Measurements from ENCODE around the gene MBD3.
A peak's percentile ranks its signal among the peaks of the same experiment; 100 is the strongest.

Gene MBD3

GRCh38 chr19:1592024-1592754 lies 476 bp downstream of the MBD3 start:
- DNase-seq = peak; percentile 67

DNA sequence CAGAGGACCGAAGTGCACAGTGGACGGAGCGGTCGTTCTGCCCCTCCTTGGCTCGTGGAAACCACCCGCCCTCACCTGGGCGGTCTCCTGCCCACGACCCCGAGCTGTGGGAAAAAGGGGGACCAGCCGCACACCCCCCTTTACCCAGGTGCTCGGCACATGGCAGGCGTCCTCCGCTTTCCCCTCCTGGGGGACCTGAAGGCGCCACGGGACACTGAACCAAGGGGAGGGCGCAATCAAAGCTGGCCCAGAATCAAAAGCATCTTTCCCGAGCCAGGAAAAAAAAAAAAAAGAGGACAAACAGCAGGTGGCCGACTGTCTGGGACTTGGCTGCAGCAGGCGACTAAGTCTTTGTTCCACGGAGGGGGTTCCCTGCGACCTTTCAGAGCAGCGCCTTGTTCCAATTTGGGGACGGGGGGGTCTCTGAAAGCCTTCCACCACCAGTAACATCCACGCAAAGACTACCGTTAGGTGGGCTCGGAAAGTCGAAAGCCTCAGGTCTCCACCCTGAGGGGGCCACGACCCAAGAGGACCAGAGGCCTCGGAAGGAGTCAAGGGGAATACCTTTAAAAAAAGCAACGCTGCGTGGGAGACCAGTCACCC lies 1.1 kb downstream of the MBD3 start:
- no peak for DNase-seq

DNA sequence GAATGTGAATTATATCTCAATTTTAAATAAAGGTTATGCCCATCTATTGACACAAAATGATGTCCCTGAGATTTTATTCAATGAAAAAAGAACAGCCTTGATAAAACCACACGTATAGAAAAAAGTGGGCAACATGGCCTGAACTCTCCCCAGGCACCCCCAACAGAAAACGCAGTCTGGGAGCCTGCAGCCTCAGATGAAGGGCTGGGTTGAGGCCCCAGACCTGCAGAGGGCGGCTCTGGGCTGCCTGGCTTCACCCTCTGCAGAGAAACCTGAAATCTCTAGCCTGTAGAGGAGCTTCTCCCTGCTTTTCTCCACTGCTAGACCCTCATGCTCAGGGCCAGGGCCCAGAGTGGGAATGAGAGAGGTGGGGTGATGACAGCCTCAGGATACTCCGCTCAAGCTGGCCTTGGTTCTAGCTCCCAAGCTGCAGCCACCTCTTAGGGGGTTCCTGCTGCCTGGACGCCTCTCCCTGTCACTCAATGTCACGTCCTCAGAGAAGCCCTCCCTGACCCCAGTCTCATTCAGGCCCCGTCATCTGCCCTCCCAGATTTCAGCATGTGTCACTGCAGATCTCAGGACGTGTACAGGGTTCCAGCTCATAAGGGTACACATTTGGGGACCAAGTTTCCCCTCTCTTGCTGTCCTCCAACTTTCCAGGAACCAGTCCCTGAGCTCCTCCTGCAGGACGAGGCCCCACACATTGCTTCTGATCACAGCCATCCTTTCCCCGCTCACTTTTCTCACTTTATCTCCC lies 1.8 kb downstream of the MBD3 start:
- no peak for DNase-seq

DNA sequence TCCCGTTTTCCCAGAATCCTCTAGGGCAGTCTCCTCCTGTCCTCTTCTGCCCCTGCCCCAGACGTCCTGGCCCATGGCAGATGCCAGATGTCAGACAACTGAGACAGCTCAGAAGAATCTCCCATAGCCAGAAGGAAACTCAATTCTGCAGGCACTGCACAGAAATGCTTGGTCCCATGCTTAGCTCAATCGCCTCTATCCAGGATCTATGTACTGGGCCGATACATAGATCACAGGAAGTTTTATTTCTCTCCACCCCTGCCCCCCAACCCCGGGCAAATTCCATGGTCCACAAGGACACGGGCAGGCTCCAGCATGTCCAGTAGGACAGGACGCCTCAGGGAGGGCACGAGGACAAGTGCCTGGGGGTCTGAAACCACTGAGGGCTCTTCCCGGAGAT lies 4.8 kb downstream of the MBD3 start:
- no peak for DNase-seq

DNA sequence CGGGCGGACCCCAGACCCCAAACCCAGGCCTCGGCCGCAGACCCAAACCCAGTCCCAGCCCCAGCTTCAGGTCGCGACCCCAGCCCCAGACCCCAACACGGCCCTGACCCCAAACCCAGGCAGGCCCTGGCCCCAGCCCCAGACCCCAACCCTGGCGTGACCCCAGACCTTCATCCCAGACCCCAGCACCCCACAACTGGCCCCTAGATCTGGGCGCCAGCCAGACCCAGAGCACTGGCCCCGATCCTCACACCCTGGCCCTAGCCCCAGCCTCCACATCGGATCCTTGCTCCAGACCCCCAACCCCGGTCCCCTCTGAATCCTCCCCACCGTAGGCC lies 7.5 kb downstream of the MBD3 start:
- no peak for DNase-seq

DNA sequence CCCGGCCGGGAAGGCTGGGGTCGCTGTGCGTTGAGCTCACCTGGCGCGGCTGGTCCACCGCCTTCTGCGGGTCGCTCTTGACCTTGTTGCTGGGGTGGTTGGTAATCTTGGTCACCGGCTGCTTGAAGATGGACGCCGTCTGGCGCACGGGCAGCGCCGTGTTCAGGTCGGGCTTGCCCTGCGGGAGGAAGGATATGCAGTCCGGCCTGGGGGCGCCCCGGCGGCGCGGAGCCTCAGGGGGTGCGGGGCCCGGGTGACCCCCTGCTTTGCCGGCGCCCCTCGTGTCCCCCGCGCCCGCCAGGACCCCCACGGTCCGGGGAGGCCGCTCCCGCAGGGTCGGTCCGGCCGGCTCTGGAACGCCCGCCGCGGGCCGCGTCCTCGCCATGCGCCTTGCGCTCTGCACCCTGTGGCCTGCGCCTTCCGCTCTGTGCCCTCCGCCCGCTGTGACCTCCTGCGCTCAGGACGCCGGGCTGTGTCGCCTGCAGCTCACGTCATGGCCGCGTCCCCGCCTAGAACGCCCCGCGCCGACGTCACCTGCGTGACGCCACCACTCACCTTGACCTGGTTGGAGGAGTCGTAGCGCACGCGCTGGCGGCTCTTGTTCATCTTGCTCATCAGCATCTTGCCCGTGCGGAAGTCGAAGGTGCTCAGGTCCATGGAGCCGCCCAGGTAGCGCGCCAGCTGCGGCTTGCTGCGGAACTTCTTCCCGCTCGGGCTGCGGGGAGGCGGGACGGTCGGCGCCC lies 8.0 kb downstream of the MBD3 start:
- DNase-seq = no peak

DNA sequence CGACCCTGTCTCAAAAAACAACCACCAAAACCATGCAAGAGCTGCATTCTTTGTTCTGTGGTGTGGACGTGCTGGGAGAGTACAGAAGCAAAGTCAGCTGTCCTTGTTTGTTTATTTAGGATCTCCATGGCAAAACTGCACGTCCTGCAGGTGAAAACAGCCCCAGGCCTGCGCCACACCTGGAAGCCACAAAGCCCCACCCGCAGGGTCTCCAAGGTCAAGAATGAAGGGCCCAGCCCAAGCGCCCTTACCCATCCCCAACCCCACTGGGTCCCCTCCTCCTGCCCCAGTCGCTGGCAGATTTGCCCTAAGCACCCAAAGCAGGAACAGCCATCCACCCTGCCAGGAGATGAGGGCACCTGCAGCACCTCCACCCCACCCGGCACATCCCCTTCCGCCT lies 10.5 kb downstream of the MBD3 start:
- DNase-seq = no peak

DNA sequence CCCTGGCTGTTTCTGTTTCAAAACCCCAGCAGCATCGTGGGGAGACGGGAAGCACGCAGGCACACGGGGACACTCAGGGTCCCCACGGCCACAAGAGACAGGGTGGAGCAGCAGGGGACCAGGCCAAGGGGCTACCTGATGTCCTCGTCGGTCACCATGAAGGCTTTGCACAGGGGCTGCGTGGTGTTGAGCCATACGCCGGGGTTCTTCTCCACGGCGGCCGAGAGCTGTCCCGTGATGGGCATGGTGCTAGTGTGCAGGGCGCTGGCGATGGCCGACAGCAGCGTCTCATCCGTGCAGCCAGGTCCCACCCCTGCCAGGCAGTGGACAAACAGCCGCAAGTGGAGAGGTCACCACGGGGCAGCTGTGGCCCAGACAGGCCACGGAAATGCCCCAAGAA lies 11.7 kb downstream of the MBD3 start:
- DNase-seq = no peak

GRCh38 chr19:1580382-1580781 lies 12.3 kb downstream of the MBD3 start:
- no peak for DNase-seq

GRCh38 chr19:1579222-1579621 lies 13.4 kb downstream of the MBD3 start:
- no peak for DNase-seq

DNA sequence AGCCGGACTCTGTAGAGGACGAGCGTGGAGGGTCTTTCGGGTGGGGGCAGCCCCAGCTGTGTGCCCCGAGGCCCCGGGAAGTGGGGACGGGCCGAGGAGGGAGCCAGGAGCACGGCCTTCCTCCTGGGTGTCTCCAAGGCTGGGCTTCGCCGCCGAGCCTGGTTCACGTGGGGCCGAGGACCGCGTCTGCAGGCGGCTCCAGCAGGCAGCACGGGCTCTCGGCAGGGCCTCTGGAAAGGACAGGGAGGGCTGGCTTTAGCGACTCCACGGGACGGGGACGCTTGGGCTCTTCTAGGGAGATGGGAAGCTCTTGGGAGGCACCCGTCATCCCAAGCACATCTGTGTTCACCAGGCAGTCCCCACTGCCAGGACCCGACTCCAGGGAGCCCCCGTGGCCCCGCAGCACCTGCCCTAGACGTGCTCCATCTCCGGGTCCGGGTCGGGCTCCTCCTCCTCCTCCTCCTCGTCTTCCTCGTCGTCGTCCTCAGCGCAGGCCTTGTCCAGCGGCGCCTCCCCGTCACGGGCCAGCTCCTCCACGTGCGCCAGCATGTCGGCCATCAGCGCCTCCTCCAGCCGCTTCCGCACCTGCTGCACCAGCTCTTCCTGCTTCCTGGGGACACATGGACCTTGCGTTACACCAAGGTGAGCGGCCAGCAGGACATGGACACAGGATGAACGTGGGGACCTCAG lies 14.6 kb downstream of the MBD3 start:
- DNase-seq = no peak

DNA sequence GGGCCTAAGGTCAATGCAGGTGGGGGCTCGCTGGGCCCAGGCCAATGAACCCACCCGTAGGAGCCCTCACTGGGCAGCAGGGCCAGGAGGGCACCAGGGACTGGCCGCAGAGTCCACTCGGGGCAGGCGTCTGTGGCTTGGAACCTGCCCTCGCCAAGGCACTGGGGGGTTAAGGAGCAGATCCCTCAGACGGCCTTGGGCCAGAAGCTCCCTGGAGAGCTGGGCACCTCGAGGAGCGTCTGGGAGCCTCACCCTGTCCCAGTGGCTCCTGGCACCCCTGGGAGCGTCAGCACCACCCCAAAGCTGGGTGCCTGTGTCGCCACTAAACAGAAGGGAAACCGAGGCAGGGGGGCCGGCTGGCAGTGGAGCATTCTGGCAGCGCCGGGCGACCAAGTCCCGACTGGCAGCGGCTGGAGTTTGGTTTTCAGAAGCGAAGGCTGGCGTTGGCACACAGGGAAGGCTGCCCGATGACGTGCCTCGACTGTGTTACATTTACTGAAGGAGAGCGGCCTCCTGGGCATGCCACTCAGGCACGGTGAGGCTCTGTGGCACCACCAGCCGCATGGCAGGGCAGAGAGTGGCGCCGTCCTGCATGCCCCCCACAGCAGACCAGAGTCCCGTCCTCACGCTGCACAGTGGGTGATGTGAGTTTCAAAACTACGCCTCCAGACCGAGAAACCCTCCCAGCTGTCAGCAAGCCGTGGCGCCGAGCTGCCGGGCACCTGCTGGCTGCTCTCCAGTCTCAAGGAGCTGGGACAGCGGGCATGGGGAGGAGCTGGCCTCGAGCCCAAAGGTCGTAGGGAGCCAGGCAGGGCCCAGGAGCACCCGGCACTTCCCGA lies 15.4 kb downstream of the MBD3 start:
- no peak for DNase-seq

DNA sequence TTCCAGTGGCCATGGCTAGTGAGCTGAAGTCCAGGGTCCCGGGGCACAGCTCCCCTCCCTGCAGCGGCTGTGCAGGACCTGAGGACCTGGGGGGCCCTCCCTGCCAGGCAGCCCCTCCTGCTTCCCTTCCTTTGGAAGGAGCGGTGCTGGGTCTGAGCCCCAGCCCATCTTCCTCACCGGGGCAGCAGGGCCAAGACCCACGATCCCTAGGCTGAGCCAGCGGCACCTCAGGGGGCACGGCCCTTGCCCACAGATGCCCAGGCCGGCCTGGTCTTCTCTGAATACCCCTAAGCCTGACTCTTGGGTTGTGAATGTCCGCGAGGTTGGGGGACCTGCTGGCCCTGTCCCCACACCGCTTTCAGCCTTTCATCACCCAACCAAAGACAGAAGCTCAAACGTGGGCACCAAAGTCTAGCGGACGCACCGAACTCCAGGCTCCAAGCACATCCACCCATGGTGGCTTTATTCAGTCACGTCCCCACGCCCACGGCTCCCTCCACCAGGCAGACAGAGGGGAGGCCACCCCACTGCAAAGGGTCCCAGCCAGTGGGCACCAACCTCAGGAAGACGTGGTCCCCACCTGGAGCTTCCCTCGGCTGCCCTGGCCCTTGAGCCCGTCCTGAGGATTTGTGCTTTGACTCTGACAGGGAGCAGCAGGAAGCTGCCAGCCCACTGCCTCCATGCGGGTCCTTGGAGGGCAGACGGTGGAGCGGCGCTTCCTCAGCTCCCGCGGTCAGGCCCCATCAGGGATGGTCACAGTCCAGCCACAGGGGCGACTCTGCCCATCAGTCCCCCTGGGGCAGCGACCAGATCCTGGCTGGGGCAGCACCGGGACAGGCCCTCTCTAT lies 16.2 kb downstream of the MBD3 start:
- no peak for DNase-seq

GRCh38 chr19:1575323-1576241 lies 17.1 kb downstream of the MBD3 start:
- no peak for DNase-seq

DNA sequence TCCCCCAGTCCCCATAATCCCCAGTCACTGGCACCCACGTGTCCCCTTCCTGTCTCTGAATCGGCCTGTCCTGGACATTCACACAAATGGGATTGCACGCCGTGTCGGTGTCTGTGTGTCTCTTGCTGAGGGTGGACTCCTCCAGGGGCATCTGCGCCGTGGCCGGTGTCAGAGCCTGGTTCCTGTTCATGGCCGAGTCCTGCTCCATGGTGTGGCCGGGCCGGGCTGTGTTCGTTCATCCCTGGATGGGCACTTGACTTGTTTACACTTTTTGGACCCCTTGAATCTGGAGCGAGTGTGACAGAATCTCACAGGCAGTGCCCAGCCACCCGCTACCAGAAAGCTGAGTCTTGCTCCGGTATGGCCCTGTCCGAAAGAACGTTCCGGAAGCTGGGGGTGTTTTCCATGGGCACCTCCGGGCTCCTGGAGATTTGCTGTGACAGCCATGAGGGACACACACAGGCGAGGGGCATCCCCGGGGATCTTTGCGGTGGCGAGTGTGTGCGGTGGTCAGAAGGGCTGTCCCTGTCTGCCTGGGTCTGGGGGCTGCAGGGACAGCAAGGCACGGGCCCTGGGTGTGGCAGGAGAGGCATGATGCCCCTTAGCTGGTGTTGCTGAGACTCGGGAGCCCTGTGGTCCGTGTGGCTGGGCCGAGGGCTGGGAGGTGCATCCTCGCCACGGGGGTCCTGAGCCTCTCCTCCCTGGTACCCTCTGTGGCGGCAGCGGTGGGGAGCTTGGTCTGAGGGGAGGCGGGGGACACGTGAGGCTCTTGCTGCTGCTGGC lies 18.1 kb downstream of the MBD3 start:
- DNase-seq = no peak

- DNase-seq = no peak
Measured at GRCh38 chr19:1572795-1573194, 19.9 kb downstream of the MBD3 start.

GRCh38 chr19:1571358-1571757 lies 21.3 kb downstream of the MBD3 start:
- DNase-seq = no peak

- DNase-seq = no peak
Measured at GRCh38 chr19:1570836-1571235, 21.8 kb downstream of the MBD3 start.

DNA sequence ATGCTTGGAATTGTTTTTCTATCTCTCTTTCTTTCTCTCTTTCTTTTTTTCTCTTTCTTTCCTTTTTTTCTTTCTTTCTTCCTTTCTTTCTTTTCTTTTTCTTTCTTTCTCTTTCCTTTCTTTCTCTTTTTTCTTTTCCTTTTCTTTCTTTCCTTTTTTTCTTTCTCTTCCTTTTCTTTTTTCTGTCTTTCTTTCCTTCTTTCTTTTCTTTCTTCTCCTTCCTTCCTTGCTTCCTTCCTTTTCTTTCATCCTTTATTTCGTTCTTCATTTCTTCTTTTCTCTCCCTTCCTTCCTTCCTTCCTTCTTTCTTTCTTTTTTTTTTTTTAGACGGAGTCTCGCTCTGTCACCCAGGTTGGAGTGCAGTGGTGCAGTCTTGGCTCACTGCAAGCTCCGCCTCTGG lies 22.7 kb downstream of the MBD3 start:
- no peak for DNase-seq
